Measurements from ENCODE around the gene ICOS. TPM values are rescaled to one million over a fixed set of nuclear protein-coding genes. Genes with fewer than 3 reads are reported as not detected.

ICOS gene
- total and polyA plus RNA-seq, 12 donors = 0.07 to 0.51 (median 0.21) TPM; not detected in 6

DNA sequence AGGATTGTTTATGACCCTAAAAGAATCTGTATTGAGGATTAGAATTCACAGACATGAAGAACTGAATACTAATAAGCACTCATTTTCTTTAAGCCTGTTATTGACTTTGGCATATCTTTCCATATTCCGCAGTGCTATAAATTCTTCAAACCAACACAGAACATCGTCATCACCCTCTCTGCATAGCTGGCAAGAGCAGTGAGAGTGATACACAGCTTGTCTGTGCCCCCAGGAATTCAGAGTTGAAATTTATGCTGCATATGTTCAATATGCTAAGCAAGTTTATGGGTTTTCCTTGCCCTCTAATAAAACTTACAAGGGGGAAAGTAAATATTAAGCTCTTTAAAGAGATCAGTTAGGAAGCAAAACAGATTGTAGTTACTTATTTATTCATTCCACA, 36.3 kb upstream of the ICOS start:
- Histone ChIP-seq H3K27ac (no peak overlapping the region), H3K27me3 (no peaks in the 10 kb centered on the region), H3K36me3 (replicated peaks in 1 of 2) (no peaks in the 10 kb centered on the region), H3K4me1 (replicated peaks in 1 of 2) (no peaks in the 10 kb centered on the region), H3K4me3 (no peak overlapping the region), H3K9me3 (replicated peaks in 1 of 3) (peaks cover 0 to 13% (median 10%) of the 10 kb centered on the region in 3 donors)
- DNase-seq = no peak
- TF ChIP-seq, protein P1, sequence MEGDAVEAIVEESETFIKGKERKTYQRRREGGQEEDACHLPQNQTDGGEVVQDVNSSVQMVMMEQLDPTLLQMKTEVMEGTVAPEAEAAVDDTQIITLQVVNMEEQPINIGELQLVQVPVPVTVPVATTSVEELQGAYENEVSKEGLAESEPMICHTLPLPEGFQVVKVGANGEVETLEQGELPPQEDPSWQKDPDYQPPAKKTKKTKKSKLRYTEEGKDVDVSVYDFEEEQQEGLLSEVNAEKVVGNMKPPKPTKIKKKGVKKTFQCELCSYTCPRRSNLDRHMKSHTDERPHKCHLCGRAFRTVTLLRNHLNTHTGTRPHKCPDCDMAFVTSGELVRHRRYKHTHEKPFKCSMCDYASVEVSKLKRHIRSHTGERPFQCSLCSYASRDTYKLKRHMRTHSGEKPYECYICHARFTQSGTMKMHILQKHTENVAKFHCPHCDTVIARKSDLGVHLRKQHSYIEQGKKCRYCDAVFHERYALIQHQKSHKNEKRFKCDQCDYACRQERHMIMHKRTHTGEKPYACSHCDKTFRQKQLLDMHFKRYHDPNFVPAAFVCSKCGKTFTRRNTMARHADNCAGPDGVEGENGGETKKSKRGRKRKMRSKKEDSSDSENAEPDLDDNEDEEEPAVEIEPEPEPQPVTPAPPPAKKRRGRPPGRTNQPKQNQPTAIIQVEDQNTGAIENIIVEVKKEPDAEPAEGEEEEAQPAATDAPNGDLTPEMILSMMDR (IDR thresholded peaks at IDR 0.05) = no peak
- no peak for TF ChIP-seq POLR2A (IDR thresholded peaks at IDR 0.05)
- intact Hi-C loops (cut with DNase I) = no loop called here
- WGBS, 4 donors = 66 to 73% (median 72%) methylated on average over 2 of the region's 2 CpGs

DNA sequence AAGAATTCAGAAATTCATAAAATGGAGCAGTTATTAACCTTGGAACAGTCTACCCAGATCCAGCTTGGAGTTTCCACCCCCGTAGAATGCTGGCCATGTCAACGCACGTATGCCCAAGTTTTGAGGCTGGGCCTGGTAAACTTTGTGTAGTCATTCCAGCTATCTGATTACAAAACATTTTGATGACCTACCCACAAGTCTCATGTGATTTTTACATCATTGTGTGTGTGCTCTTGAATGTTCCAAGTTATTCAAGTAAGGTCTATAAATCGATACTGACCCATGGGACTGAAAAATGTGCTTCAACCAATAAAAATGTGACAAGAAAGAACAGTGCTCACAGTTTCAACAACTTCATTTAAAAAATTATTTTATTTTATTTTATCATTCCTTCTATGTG, 32.5 kb upstream of the ICOS start:
- H3K4me1 ChIP-seq (replicated peaks in 1 of 2) = no peaks in the 10 kb centered on the region
- no peaks in the 10 kb centered on the region for H3K27me3 ChIP-seq
- no peak overlapping the region for H3K4me3 ChIP-seq
- intact Hi-C loops (cut with DNase I) = no loop called here
- peaks cover 0 to 13% (median 10%) of the 10 kb centered on the region in 3 donors for H3K9me3 ChIP-seq (replicated peaks in 1 of 3)
- DNase-seq = no peak
- TF ChIP-seq POLR2A (IDR thresholded peaks at IDR 0.05) = no peak
- TF ChIP-seq, protein P1 (IDR thresholded peaks at IDR 0.05) = no peak
- no peak overlapping the region for H3K27ac ChIP-seq
- WGBS, 4 donors = 82 to 89% (median 87%) methylated on average over 4 of the region's 4 CpGs
- no peaks in the 10 kb centered on the region for H3K36me3 ChIP-seq (replicated peaks in 1 of 2)

DNA sequence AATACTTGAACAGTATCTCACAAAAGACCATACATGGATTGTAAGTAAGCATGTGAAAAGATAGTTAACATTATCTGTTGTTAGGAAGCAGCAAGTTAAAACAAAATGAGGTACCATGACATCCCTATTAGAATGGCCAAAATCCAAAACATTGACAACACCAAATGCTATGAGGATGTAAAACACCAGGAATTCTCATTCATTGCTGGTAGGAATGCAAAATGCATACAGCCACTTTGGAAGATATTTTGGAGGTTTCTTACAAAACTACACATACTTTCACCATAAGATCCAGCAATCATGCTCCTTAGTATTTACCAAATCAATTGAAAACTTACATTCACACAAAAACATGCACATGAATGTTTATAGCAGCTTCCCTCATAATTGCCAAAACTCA, 30.9 kb upstream of the ICOS start:
- TF ChIP-seq POLR2A (IDR thresholded peaks at IDR 0.05) = no peak
- TF ChIP-seq, protein P1 (IDR thresholded peaks at IDR 0.05) = no peak
- intact Hi-C loops (cut with DNase I) = no loop called here

DNA sequence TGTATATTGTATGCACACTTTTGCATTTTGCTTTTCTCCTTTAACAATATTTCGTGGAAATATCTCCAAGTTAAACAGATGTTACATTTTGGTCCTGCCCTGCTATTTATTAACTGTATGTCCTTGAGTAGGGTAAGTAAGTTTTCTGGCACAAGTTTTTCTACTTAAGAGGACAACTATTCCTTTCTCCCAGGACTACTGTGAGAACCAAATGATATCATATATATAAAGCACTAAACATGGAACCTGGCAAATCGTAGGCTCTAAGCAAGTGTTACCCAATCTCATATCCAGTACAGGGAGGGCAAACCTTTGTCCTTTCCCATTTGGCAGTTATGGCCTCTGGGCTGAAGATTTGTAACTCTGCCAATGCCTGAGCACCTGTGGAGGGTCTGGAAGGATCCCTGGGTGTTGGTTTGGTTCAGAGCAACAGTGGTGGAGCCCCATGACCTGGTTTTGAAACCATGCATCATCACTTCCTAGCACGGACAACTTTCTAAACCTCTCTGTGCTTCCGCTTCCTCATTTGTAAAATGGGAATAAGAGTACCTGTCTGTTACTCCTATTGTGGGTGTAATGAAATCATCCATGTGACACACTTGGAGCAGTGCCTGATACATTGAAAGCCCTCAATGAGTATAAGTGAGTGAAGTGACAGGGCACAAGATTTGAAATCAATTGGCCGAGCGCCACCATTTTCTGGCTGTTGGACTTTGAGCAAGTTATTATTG, 28.3 kb upstream of the ICOS start:
- DNase-seq = peak in 4 of 7 donors; percentile 27 to 61 (median 35)
- TF ChIP-seq, protein P1 (IDR thresholded peaks at IDR 0.05) = no peak
- TF ChIP-seq POLR2A (IDR thresholded peaks at IDR 0.05) = no peak
- H3K27me3 ChIP-seq = no peaks in the 10 kb centered on the region
- H3K4me1 ChIP-seq (replicated peaks in 1 of 2) = no peaks in the 10 kb centered on the region
- no peaks in the 10 kb centered on the region for H3K36me3 ChIP-seq (replicated peaks in 1 of 2)
- no peaks in the 10 kb centered on the region for H3K9me3 ChIP-seq (replicated peaks in 1 of 3)
- intact Hi-C loops (cut with DNase I) = no loop called here
- H3K4me3 ChIP-seq = no peak overlapping the region
- WGBS, 4 donors = 78 to 86% (median 81%) methylated on average over 6 of the region's 6 CpGs
- H3K27ac ChIP-seq = peak overlapping the region in 2 of 5 donors; percentile 19 to 63

More for the DNA sequence above, 30.9 kb upstream of the ICOS start:
- H3K36me3 ChIP-seq (replicated peaks in 1 of 2) = no peaks in the 10 kb centered on the region
- DNase-seq = no peak
- no peak overlapping the region for H3K4me3 ChIP-seq
- H3K27ac ChIP-seq = no peak overlapping the region
- no peaks in the 10 kb centered on the region for H3K4me1 ChIP-seq (replicated peaks in 1 of 2)
- H3K27me3 ChIP-seq = no peaks in the 10 kb centered on the region
- H3K9me3 ChIP-seq (replicated peaks in 1 of 3) = peaks cover 0 to 13% (median 10%) of the 10 kb centered on the region in 3 donors
